HepG2 (cell line): ENCODE measurements around the gene KAZN. TPM values are rescaled to one million over a fixed set of nuclear protein-coding genes. Genes with fewer than 3 reads are reported as not detected.

Experiments used
- ARHGAP35 ChIP-seq: sonication (generic); formaldehyde crosslinking; IDR thresholded peaks from 2 replicates; pipeline ENCODE4 v1.9.0; 2022; ENCODE audit warnings: mild to moderate bottlenecking, inconsistent platforms, moderate library complexity, missing genetic modification reagents, borderline replicate concordance
- CAMTA2 ChIP-seq: sonication (generic); formaldehyde crosslinking; IDR thresholded peaks from 2 replicates; pipeline ENCODE4 v1.4.0; 2020; ENCODE audit warnings: mild to moderate bottlenecking, missing genetic modification reagents, borderline replicate concordance
- FOXP1 ChIP-seq, 2 experiments: fragments of 450-650 bp in 1 of 2; IDR thresholded peaks; 2 replicates each; pipeline ENCODE4 v1.6.1; 2017 to 2018; ENCODE audit warnings: antibody characterized with exemption in 1 of 2
- HDAC2 ChIP-seq: sonication (generic); formaldehyde crosslinking; IDR thresholded peaks from 2 replicates; pipeline ENCODE4 v1.4.0; 2020; ENCODE audit warnings: missing genetic modification reagents
- IRX3 ChIP-seq: sonication (generic); formaldehyde crosslinking; IDR thresholded peaks from 2 replicates; pipeline ENCODE4 v1.8.1; 2023; ENCODE audit warnings: mild to moderate bottlenecking, low read depth, missing genetic modification reagents, borderline replicate concordance
- MAFF ChIP-seq: IDR thresholded peaks from 2 replicates; pipeline ENCODE4 v1.6.1; 2011; ENCODE audit warnings: low read depth, low read length, improper control_type of control experiment
- SP4 ChIP-seq: sonication (generic); formaldehyde crosslinking; IDR thresholded peaks from 2 replicates; pipeline ENCODE4 v1.8.1; 2023; ENCODE audit warnings: mild to moderate bottlenecking, missing genetic modification reagents
- ZKSCAN1 ChIP-seq: fragments of 150-350 bp; IDR thresholded peaks from 2 replicates; pipeline ENCODE4 v1.6.1; 2014; ENCODE audit warnings: low read length
- ZNF318 ChIP-seq: sonication (generic); formaldehyde crosslinking; IDR thresholded peaks from 2 replicates; pipeline ENCODE4 v1.4.0; 2020; ENCODE audit warnings: mild to moderate bottlenecking, missing genetic modification reagents
- ZNF644 ChIP-seq: IDR thresholded peaks from 2 replicates; pipeline ENCODE4 v1.6.1; 2016; ENCODE audit warnings: low read depth
- ZNF782 ChIP-seq: sonication (generic); formaldehyde crosslinking; IDR thresholded peaks from 2 replicates; pipeline ENCODE4 v1.4.0; 2020; ENCODE audit warnings: missing genetic modification reagents, mild to moderate bottlenecking, borderline replicate concordance
- polyA plus RNA-seq, 8 experiments: library from polyadenylated mRNA; depleted of rRNA in 3 of 8; stranded (reverse) in 7 of 8; unstranded in 1 of 8; fragments of >200 nt; fragmentation: Illumina TruSeq in 4 of 8; extraction: Trizol in 4 of 8; gene quantifications; 2 replicates each; pipeline versions ENCODE4 v1.2.1 to v1.2.3, GENCODE V29; 2011 to 2016; ENCODE audit warnings: low read depth in 4 of 8, missing spikeins in 1 of 8, mixed read lengths in 1 of 8; ENCODE audit not compliant: insufficient read depth in 1 of 8
- total RNA-seq, 5 experiments: library from RNA; depleted of rRNA; stranded (reverse); fragments of >200 nt; fragmentation: Illumina TruSeq; extraction: Trizol; gene quantifications; 2 replicates each; pipeline ENCODE4 v1.2.3, GENCODE V29; 2016; ENCODE audit warnings: low read depth in 1 of 5
- TF ChIP-seq, protein P1 (sequence below): sonication (generic); formaldehyde crosslinking; IDR thresholded peaks from 2 replicates; pipeline ENCODE4 v1.8.1; 2023; ENCODE audit warnings: missing genetic modification reagents, mild to moderate bottlenecking, borderline replicate concordance
- TF ChIP-seq, protein P2 (sequence below): sonication (generic); formaldehyde crosslinking; IDR thresholded peaks from 2 replicates; pipeline ENCODE4 v1.4.0; 2020; ENCODE audit warnings: missing genetic modification reagents
- TF ChIP-seq, protein P3 (sequence below): sonication (generic); formaldehyde crosslinking; IDR thresholded peaks from 2 replicates; pipeline ENCODE4 v1.5.0; 2020; ENCODE audit warnings: mild to moderate bottlenecking, missing genetic modification reagents

The KAZN gene
- total and polyA plus RNA-seq, 2 of the 13 experiments (the other 11 are each of a cell fraction or from before 2014, with no cell fraction given), result 10.4 to 13.5 TPM

DNA sequence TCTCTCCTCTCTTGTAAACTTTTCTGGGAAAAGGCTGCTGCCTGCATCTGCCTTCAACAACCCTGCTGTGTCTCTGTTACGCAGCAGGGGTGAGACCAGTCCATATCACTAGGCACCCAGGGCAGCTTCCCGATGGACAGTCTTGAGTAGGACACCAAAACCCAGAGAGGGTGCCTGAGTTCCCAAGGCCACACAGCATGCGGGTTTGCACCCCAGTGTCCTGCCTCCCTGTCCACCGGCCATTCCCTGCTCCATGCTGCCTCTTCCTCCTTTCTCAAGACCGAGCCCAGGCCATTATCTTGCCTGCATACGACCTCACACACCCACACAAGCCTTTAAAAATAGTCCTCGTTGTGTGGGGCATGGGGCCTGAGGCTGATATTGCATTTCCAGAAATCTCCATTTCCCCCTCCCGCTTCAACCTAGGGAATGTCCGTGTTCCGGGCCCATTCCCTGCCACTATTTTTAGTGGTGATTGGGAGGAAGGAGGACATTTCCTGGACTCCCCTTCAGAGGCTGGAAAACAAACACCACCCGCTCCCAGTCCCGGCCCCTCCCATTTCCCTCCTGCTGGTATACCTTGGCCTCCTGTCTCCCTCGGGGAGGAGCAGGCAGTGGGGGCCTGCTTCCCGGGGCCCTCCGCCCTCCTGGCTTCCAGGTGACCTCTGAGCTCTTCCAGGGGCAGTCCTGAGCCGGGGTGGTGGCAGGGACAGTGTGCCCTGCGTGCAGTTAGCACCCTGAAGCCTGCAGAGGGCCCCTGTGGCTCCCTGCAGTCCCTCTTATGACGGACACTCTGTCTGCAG, 422.7 kb downstream of the KAZN start (continued):
- TF ChIP-seq IRX3 (CRISPR knock-in tag), result no peak
- TF ChIP-seq ZNF318, result no peak
- TF ChIP-seq, protein P1, sequence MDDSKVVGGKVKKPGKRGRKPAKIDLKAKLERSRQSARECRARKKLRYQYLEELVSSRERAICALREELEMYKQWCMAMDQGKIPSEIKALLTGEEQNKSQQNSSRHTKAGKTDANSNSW (CRISPR knock-in tag), result no peak
- no peak for TF ChIP-seq ARHGAP35
- peak; percentile 33; the same call in 1 of the 2 replicates for TF ChIP-seq ZNF644 (CRISPR knock-in tag)
- TF ChIP-seq ZNF782, result no peak
- no peak for TF ChIP-seq SP4 (CRISPR knock-in tag)
- no peak for TF ChIP-seq MAFF
- TF ChIP-seq HDAC2 (CRISPR knock-in tag), result peak; percentile 88
- TF ChIP-seq ZKSCAN1, result no peak
- TF ChIP-seq, protein P2, sequence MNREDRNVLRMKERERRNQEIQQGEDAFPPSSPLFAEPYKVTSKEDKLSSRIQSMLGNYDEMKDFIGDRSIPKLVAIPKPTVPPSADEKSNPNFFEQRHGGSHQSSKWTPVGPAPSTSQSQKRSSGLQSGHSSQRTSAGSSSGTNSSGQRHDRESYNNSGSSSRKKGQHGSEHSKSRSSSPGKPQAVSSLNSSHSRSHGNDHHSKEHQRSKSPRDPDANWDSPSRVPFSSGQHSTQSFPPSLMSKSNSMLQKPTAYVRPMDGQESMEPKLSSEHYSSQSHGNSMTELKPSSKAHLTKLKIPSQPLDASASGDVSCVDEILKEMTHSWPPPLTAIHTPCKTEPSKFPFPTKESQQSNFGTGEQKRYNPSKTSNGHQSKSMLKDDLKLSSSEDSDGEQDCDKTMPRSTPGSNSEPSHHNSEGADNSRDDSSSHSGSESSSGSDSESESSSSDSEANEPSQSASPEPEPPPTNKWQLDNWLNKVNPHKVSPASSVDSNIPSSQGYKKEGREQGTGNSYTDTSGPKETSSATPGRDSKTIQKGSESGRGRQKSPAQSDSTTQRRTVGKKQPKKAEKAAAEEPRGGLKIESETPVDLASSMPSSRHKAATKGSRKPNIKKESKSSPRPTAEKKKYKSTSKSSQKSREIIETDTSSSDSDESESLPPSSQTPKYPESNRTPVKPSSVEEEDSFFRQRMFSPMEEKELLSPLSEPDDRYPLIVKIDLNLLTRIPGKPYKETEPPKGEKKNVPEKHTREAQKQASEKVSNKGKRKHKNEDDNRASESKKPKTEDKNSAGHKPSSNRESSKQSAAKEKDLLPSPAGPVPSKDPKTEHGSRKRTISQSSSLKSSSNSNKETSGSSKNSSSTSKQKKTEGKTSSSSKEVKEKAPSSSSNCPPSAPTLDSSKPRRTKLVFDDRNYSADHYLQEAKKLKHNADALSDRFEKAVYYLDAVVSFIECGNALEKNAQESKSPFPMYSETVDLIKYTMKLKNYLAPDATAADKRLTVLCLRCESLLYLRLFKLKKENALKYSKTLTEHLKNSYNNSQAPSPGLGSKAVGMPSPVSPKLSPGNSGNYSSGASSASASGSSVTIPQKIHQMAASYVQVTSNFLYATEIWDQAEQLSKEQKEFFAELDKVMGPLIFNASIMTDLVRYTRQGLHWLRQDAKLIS (CRISPR knock-in tag), result no peak
- TF ChIP-seq CAMTA2 (CRISPR knock-in tag), result no peak
- TF ChIP-seq, protein P3, sequence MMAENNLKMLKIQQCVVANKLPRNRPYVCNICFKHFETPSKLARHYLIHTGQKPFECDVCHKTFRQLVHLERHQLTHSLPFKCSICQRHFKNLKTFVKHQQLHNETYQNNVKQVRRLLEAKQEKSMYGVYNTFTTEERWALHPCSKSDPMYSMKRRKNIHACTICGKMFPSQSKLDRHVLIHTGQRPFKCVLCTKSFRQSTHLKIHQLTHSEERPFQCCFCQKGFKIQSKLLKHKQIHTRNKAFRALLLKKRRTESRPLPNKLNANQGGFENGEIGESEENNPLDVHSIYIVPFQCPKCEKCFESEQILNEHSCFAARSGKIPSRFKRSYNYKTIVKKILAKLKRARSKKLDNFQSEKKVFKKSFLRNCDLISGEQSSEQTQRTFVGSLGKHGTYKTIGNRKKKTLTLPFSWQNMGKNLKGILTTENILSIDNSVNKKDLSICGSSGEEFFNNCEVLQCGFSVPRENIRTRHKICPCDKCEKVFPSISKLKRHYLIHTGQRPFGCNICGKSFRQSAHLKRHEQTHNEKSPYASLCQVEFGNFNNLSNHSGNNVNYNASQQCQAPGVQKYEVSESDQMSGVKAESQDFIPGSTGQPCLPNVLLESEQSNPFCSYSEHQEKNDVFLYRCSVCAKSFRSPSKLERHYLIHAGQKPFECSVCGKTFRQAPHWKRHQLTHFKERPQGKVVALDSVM (CRISPR knock-in tag), result peak; percentile 99
- TF ChIP-seq FOXP1 (IDR thresholded peaks at IDR 0.05), result no peak
- TF ChIP-seq FOXP1 (CRISPR knock-in tag; IDR thresholded peaks at IDR 0.05), result peak; percentile 78
